Measurements from ENCODE around the gene PLBD2. TPM values are rescaled to one million over a fixed set of nuclear protein-coding genes. Genes with fewer than 3 reads are reported as not detected.

The PLBD2 gene
- total and polyA plus RNA-seq, 10 of the 15 experiments (the other 5 are each of a cell fraction or from before 2014, with no cell fraction given), result 1.4 to 16.6 (median 5.9) TPM

GRCh38 chr12:113372371-113372770, 14.0 kb downstream of the PLBD2 start:
- SMC1A ChIA-PET (ENCODE audit: uncharacterized antibody, unreplicated experiment), result interaction anchor here (0.7 kb wide), 1 partner anchor 90 kb away, joined by 3 read pairs; no protein-coding TSS in a partner anchor
- H2AFZ ChIP-seq (ENCODE audit: control insufficient read depth, low read depth, low read length), result no peak overlapping the region
- POLR2A ChIA-PET, result no interaction called here
- no TSS peak for BruUV-seq (replicated peaks)
- H3K79me2 ChIP-seq (ENCODE audit: control insufficient read depth, insufficient read depth, low read length), result no peaks in the 10 kb centered on the region
- H3K4me3 ChIP-seq, result no peak overlapping the region
- no peaks in the 10 kb centered on the region; the same call in 2 of the 3 replicates for H3K9me3 ChIP-seq (replicated peaks; ENCODE audit: control insufficient read depth, insufficient read depth, low read length)
- RAD21 ChIA-PET (ENCODE audit: unreplicated experiment), result no interaction called here
- TF ChIP-seq NFXL1 (IDR thresholded peaks at IDR 0.05; ENCODE audit: borderline replicate concordance) (no peak), WRNIP1 (IDR thresholded peaks at IDR 0.05; ENCODE audit: borderline replicate concordance, low read depth, low read length) (no peak), ZNF24 (IDR thresholded peaks at IDR 0.05) (no peak), IRF4 (IDR thresholded peaks at IDR 0.05; ENCODE audit: low read depth, low read length) (no peak), CBX3 (IDR thresholded peaks at IDR 0.05; ENCODE audit: borderline replicate concordance, low read depth) (no peak), CHD4 (IDR thresholded peaks at IDR 0.05) (no peak), FOS (IDR thresholded peaks at IDR 0.05; ENCODE audit: borderline replicate concordance, extremely low read depth, insufficient read length) (no peak), BCLAF1 (IDR thresholded peaks at IDR 0.05) (no peak)
- 80% methylated on average over 8 of the region's 9 CpGs for WGBS (ENCODE audit: insufficient coverage, insufficient replicate concordance, low lambda C conversion rate, missing lambda C conversion rate)
- H3K27me3 ChIP-seq (replicated peaks in 1 of 2; ENCODE audit: control insufficient read depth in 2 of 2, insufficient read depth in 2 of 2, low read length in 1 of 2), result no peaks in the 10 kb centered on the region
- DNase-seq (ENCODE audit: low read depth, low spot score) (no peak), ATAC-seq (no peak), FAIRE-seq (no peak)
- no peak overlapping the region for H3K27ac ChIP-seq (ENCODE audit: control insufficient read depth, insufficient read depth)
- in situ Hi-C loops (cut with MboI), result no loop called here
- intact Hi-C loops (cut with micrococcal nuclease; ENCODE audit: unreplicated experiment), result no loop called here
- no peaks in the 10 kb centered on the region for H4K20me1 ChIP-seq (ENCODE audit: control insufficient read depth, insufficient read depth)
- 0 out of 2 replicates have a peak, but pooled peaks cover 2% of the 10 kb centered on the region for H3K4me1 ChIP-seq (ENCODE audit: control insufficient read depth, insufficient read depth, low read length)
- no peak overlapping the region for H3K9ac ChIP-seq (ENCODE audit: control insufficient read depth, insufficient read depth, low read length)
- no peaks in the 10 kb centered on the region; a peak in 3 of 4 replicates for H3K36me3 ChIP-seq (ENCODE audit: control insufficient read depth in 2 of 2, insufficient read depth in 2 of 2, low read length in 1 of 2)
- CTCF ChIA-PET, result no interaction called here
- H3K4me2 ChIP-seq (ENCODE audit: control insufficient read depth, insufficient read depth), result no peak overlapping the region

Measured in GM12878 (cell line).